NCI-H1436 treated with DMSO at 0.1 percent for 48 hours (cell line): ENCODE measurements around the gene MUS81.
"Not testable (repeated sequence)": the region's sequence is repeated elsewhere in the genome, so short reads cannot be mapped to it uniquely, and the experiment has no call there.

Source experiments
- DNase-seq: peaks from one replicate; lab custom pipeline; 2025; lab: John Stamatoyannopoulos, UW

Gene MUS81, protein sequence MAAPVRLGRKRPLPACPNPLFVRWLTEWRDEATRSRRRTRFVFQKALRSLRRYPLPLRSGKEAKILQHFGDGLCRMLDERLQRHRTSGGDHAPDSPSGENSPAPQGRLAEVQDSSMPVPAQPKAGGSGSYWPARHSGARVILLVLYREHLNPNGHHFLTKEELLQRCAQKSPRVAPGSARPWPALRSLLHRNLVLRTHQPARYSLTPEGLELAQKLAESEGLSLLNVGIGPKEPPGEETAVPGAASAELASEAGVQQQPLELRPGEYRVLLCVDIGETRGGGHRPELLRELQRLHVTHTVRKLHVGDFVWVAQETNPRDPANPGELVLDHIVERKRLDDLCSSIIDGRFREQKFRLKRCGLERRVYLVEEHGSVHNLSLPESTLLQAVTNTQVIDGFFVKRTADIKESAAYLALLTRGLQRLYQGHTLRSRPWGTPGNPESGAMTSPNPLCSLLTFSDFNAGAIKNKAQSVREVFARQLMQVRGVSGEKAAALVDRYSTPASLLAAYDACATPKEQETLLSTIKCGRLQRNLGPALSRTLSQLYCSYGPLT

DNA sequence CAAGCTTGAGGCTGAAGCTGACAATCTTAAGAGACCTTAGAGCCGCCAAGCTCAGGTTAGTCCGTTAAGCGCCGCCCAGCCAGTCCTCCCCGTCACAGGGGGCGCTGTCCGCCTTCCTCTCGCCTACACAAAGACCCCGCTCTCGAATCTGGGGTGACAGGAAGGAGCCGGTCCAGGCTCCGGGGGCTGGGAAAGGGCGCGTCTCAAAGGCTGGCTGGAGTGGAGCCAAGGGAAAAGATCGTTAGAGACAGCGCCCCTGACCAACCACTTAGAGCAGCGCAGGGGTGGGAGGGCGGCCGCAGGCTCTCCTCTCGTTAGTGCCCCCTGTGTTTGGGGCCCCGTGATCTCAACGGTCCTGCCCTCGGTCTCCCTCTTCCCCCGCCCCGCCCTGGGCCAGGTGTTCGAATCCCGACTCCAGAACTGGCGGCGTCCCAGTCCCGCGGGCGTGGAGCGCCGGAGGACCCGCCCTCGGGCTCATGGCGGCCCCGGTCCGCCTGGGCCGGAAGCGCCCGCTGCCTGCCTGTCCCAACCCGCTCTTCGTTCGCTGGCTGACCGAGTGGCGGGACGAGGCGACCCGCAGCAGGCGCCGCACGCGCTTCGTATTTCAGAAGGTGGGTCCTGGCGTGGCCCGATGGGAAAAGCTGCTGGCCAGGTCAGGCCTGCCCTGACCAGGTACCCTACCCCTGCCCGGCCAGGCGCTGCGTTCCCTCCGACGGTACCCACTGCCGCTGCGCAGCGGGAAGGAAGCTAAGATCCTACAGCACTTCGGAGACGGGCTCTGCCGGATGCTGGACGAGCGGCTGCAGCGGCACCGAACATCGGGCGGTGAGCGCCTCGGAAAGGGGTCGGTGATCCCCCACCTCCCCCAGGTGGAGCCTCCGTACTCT is at the start of gene MUS81:
Gene MUS81, plus strand, starts transcription at position 156 of the 887 bp plus-strand sequence. Its CDS starts 321 bp downstream, at position 477.
- peak; percentile 76 for DNase-seq

DNA sequence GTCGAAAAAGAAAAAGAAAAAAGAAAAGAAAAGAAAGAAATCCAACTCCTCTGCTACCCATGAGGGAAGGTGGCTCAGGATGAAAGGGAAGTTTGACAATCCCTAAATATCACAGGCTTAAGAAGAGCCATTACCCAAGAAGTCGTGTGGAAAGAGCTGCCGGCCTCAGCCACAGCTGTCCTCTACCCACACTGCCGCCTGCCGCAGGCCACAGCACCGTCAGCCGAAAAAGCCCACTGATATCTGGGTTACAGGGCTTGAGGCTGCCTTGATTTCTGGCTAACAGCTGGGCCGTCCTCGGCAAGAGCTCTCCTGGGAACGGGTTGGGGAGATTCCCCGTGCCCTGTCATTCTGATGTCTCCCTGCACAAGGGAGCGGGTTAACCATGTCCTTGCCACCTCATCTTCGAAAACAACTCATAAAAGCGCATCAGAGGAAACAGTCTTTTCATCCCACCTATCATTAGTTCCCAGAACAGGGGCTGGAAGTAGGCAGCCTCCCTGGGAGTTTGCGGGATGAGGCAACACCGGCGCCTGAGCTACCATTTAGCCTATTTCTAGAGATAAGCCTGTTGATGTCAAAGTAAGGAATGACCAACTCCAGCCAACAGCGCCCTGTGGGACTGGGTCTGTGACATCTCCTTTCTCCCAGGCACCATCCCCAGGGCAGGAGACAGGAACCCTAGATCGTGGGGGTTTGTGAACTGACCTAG is 48.3 kb upstream of the MUS81 start:
- no peak for DNase-seq

DNA sequence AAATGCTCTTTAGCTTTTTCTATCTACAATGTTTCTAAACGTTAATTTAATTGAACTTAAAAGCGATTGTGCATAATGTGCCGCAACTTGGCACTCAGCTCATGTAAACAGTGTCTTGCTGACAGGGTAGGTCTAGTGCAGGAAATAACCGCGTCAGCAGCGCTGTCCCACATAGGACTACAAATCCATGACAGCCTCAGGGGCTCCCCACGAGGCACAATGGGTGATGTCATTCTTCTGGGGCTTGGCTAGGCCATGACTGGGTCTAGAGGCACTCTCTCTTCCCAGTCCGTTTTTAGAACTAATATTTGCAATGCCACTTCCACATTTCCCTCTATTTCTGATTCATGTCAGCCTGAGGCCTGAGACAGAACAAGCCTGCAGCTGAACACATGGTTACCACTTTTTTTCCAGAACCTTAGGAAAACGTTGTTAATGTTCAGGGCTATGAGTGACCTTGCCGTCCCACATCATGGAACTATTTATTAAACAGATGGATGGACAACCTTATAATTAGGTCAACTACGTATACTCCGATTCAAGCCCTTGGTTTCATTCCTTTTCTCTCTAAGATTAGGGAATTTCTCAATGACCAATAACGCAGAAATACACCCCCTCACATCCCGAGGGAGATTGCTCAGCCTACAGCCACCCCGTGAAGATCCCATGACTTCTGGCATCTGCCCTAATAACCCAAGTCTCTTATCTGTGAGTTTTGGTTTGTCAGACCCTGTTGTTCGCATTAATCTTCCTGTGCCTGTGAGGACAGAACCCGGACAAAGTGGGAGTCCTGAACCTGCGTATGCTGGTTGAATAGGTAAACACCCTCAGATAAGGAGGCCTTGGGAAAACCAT is 45.9 kb upstream of the MUS81 start:
- DNase-seq = no peak

DNA sequence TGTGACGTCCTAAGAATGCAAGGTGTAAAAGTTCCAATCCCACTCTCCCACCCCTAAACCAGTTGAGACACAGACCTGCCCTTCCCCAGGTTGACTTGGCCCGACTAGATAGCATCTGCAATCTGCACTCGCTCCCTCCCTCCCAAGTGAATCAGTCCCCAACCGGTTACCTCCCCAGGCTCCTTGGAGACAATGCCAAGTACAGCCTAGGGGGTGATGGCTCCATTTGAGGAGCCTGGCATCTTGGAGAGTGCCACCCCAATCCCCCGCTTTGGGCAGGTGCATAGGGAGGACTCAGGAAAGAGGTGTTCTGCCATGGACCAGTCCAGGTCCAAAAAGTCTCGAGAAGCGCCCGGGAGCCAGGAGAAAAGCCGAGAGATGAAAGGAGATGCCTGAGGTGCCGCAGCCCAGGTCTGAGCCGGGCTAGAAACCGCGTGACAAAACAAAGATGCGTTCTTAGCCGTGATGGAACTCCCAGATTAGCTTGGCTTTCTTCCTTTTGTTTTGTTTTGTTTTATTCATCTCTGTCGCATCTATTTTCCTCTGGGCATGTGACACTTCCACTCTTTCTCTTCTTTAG is 45.2 kb upstream of the MUS81 start:
- no peak for DNase-seq

DNA sequence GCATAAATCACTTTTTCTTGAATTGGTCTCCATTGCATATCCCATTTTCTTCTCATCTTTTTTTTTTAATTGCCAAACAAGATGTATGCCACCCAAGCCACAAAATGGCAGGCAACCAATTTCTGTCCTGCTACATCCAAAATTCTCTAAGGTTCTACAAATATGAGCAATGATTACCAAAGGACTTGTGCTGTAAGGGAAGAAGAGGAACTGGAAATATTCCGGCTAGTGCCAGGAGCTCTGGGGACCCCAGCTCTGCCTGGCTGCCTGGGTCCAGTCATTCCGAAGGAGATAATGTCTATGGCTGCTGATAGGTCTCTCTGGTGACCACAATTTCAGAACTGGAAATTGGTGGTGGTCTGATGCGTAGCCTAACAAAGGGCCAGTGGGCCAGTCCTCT is 43.5 kb upstream of the MUS81 start:
- no peak for DNase-seq

DNA sequence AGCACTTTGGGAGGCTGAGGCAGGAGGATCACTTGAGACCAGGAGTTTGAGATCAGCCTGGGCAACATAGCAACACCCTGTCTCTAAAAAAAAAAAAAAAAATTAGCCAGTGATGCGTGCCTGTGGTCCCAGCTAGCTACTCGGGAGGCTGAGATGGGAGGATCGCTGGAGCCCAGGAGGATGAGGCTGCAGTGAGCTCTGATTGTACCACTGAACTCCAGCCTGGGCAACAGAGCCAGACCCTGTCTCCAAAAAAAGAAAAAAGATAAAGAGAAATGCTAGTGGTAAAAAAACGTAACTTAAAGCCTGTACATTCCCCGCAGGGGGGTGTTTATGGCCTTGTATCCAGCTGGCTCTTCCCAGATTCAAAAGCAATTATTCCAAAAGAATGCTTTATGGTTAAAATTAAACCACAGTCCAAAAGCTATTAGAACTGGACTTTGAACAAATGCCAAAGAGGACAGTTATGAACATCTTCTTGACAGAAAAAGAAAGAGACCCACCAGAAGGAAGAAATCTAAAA is 42.9 kb upstream of the MUS81 start:
- no peak for DNase-seq

DNA sequence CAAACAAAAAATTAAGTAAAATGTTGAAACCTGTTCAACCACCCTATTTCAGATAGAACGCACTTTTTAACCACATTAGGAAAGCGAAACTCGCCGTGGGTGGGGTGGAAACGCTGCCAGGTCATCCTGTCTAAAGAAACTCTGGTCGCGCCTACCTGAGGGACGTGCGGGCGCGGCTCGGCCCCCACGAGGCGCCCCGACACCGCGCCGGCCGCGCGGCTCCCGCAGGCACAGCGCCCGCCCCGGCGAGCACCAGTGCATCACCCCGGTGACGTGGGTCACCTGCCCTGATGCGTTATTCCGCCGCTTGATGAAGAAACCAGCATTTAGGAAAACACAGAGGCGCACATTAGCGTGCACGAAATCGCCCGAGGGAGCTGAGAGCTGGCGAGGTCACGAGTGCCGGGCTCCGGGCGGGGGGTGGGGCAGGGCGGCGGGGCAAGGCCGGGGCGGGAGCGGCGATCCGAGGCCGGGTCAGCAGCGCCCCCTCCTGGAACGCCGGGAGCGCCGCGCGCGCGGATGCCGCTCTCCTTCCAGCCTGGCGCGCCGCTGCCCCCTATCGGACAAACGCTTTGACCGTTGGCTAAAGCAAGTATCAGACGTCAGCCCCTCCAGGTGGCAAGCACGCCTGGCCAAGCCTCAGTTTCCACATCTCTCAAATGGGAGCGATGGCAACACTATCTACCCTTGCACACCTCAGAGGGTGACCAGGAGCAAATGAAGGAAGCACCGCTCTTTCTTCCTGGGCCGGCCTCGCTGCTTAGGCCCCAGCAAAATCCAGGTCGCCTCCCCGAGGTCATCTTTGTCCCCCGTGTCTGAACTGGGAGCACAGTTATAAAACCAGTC is 42.2 kb upstream of the MUS81 start:
- DNase-seq = peak; percentile 52

DNA sequence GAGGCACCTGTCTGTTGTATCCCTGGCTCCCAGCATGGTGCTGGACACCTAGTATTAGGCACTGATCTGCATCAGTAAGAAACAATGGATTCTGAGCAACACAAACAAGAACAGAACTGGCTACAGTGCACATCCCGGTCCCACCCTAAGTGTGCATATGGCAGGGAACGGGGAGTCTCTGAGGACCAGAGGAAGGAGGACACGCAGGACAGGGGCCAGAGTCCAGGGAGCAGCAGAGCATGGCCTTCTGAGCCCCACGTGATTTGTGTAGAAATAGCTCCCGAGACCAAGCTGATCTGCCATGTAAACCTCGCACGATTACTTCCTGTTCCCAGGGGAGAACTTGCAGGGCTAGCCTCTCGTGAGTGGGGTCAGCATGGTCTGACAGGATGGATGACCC is 39.1 kb upstream of the MUS81 start:
- no peak for DNase-seq

DNA sequence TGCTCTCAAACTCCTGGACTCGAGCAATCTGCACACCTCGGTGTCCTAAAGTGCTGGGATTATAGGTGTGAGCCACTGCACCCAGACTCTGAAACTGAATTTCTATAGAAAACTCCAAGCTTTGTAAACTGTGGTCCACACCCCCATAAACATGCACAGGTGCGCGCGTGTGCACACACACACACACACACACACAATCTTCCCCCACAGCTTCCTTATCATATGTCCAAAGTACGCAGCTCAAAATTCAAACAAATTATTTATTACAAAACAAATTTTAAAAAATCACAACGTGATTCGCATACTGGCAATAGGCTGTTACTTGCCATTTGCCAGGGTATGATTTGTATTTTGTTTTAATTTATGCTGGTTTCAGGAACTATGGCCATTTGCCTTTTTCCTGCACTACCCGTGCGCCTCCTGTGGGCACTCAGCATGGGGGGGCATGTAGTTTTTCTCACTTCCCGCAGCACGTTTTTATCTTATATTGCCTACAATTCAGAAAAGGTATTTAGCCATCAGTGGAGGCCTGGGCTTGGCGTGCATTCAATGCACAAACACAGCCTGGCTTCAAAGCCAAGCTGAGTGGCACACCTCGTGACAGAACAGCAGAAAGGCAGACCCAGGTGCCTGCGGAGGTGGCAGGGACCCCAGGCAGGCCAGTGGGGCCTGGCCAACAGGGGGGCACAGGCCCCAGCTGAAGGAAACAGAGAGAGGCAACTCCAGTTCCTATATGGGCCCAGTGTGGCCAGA is 37.3 kb upstream of the MUS81 start:
- no peak for DNase-seq

DNA sequence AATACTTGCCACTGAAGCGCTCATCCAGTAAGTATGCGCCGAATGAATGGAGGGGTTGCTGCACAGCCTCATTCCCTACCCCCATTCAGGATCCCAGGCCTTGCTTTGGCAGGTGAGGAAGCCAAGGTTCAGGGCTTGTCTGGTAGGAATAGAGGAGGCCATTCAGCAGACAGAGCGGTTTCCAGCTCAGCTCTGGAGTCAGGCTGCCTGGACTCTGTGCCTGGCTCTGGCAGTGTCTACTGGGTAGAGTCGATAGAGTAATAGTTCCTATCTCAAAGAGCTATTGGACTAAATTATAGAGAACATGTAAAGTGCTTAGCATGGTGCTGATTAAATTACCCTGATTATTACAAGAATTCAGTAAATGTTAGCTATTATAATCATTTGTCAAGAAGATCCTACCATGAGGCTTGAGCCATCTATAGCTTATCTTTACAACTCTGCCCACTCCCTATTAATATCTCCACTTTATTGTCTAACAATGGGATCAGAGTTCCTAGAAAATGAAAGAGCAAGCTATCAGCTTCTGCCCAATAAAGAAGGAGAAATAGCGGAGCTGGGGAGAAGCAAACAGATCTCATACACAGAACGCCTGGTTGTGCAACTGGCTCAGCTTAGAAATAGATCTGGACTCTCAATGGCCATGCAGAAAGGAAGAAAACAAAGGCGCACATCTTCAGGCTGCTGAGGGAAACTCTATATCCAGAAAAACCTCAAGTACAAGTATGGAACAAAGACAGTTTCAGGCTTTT is 33.1 kb upstream of the MUS81 start:
- DNase-seq = no peak

DNA sequence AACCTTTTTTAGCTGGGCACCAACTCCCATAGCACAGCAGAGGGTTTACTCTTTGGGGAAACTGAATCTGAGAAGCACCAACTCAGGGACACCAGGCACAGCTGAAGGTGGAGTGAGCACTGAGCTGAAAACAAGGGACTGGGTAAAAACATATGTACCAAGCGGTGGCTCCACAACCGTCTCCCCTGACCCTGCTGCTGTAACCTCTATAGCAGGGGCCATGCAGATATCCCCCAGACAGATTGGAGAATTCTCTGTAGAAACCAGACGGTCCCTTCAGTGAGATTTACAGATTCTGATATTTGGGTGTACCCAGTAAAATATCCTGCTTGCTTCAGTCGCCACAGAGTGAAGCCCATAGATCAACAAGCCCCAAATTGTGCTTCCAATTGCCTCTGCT is 30.8 kb upstream of the MUS81 start:
- DNase-seq = no peak

DNA sequence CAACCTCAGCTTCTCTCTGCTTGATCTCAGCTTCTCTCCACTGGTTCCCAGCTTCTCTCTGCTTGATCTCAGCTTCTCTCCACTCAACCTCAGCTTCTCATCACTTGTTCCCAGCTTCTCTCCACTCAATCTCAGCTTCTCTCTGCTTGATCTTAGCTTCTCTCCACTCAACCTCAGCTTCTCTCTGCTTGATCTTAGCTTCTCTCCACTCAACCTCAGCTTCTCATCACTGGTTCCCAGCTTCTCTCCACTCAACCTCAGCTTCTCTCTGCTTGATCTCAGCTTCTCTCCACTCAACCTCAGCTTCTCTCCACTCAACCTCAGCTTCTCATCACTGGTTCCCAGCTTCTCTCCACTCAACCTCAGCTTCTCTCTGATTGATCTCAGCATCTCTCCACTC is 28.0 kb upstream of the MUS81 start:
- DNase-seq = not testable (repeated sequence)

DNA sequence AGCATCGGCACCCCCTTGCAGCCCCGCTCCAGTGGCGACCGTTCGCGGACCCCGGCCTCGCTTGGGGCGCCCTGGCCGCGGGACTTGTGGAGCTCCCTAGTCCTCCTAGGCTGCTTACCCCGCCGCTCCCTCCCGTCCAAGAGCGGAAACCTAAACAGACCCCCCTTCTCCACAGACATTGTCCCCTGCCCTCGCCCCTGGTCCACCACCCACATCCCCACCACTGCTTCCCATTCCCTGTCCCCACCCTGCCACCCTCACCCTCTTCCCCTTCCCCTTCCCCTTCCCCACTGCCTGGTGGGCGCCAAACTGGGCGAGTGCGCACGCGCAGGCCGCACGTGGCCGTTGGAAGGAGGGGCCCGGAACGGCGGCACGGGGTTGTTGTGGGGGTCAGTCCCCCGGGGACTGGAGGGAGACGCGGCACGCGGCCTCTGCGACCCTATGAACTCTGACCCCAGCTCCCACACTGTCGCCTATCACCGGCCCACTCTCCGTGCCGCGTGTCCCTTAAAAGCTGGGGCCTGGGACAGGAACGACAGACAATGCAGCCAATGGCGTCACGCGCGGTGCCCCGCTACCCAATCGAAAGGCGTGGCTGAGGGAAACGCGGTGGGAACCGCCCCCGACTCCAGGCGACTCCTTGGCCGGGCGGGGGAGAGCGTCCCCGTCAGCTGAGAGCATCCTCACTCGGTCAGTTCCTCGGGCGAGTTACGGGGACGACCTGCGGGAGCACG is 26.8 kb upstream of the MUS81 start, which contains the start of gene SNX32:
Gene SNX32, plus strand, starts transcription at position 667 of the 734 bp plus-strand sequence. CDS start 103 bp downstream, outside the sequence.
- DNase-seq = peak; percentile 60

DNA sequence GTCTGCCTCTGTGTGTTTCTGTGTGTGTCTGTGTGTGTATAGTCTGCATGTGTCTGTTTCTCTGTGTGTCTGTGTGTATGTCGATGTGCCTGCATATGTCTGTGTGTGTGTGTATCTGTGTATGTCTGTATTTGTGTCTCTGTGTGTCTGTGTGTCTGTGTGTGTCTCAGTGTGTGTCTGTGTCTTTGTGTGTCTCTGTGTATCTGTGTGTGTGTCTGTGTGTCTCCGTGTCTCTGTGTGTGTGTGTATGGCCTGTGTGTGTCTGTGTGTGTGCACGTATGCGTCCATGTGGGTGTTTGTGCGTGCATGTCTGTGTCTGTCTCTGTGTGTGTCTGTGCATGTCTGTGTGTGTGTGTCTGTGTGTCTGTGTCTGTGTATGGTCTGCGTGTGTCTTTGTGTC is 26.0 kb upstream of the MUS81 start:
- no peak for DNase-seq

DNA sequence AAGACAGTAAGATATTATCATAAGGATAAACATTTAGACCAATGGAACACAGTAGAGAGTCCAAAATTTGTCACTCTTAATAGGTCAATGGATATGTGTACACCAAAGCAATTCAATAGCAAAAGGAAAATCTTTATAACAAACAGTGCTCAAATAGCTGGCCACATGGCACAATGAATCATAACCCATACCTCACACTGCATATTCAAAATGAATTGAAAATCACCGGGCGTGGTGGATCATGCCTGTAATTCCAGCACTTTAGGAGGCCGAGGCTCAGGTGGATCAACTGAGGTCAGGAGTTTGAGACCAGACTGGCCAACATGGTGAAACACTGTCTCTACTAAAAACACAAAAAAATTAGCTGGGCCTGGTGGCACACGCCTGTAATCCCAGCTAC is 18.1 kb upstream of the MUS81 start:
- no peak for DNase-seq

DNA sequence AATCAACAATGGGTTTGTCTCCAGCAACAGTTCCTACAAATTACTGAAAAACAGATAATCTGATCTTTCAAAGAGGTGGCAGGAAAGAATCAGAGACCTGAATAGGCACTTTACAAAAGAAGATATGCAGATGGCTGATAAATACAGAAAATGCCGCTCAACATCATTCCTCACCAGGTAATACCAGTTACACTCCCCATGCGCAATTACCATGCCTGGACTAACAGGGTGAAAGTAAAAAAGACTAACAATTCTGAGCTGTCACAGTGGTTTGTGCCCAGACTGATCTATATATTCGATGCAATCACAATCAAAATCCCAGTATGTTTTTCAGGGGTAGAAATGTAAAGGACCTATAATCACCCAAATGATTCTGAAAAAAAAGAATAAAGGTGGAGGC is 16.4 kb upstream of the MUS81 start:
- DNase-seq = no peak

DNA sequence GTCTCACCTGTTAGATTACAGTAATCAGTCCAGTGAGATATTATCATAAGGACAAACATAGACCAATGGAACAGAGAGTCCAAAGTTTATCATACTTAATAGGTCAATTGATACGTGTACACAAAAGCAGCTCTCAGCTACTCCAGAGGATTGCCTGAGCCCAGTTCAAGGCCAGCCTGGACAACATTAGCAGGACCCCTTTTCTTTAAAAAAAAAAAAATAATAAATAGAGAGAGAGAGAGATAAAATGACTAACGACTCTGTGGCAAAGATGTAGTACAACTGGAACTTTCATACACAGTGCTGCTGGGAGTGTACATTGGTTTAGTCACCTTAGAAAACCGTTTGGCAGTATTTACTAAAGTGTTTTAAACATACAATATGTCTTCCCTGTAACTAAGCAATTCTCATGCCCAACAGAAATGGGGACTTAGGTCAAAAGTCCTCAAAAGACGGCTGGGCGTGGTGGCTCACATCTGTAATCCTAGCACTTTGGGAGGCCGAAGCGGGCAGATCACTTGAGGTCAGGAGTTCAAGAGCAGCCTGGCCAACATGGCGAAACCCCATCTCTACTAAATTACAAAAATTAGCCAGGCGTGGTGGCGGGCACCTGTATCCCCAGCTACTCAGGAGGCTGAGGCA is 15.9 kb upstream of the MUS81 start:
- no peak for DNase-seq
